ENCODE measurements around the gene GNG12.

GNG12 gene

DNA sequence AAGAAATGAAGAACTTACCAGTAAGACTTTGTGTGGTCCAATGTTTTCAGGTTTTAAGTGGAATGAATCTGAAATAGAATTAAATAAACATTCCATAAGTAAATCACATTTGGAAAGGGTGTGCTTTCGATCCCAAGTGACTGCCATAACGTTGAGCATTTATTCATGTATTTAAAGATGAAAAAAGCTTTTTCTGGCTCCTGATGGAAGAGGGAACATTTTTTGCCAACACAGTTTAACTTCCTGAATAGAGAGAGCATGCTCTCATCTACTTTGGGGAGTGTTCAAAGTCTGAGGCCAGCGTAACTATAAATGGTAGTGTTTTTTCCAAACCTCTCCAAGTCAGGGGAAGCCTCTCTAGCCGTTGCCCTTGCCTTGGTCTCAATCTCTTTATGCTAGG lies 55.8 kb downstream of the GNG12 start:
- no peak for DNase-seq

DNA sequence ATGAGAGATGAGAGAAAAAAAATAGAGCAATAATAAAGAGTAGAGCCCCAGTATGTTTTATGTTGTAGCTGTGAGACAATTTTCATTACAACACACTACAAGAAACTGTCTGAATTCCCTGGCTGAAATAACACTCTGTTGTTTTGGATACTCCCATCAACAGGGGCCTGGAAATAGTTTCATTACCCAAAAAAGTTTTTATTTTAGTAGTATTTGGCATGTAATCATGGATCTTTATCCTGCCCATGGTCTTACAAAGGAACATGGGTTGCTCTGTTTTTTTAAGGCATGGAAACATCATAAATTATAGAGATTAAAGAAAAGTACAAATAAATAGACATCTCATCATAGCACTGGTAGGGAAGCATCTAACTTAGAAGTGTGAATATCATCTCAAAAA lies 56.3 kb downstream of the GNG12 start:
- no peak for DNase-seq

DNA sequence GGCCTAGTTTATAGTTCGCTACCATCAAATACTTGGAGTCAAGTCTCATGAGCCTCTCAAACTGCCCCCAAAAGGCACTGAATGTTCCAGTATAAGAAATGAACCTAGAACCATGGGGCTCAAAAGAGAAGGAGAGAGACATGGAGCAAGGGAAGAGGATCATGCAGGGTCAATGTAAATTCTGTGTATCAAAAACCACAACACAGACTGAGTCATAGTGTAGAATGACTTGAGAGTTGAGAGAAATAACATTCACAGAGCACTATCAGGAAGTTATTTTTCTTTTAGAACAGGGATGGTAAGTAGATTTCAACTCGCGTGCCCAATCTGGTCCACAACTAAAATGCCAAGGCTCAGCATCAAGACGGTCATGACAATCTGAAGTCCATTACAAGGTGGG lies 59.8 kb downstream of the GNG12 start:
- no peak for DNase-seq

DNA sequence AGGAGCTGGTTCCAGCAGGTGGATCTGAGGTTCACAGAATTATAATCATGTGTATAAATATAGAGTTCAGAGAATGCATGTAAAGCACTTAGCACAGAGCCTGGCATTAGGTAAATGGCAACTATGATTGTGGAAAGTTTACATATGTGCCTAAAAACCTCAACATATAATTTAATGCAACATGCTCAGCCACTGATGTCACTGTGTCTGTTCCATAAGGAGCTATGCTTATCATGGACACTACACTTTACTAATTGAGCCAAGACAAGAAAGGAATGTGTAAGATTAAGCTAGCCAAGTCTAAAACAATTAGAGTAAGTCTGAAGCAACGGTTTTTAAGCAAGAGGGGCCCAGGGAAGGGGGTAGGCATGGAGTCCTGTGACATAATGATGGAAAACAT lies 61.5 kb downstream of the GNG12 start:
- DNase-seq: no peak

DNA sequence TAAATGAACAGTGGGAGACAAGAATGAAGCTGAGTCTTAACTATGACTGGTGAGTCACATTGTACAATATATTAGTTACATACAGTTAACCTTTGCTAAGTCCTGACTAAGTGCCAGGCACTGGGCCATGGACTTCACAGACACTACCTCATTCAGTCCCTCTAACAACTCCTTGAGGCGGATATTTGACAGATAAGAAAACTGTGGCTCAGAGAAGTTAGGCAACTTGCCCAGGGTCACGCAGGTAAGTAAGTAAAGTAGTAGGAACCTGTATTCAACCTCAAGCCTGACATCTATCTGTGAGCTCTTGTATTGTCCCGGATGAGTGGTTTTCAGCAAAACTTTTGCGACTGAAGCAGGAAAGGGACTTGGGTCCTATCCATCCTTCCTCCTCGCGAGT lies 62.1 kb downstream of the GNG12 start:
- no peak for DNase-seq

DNA sequence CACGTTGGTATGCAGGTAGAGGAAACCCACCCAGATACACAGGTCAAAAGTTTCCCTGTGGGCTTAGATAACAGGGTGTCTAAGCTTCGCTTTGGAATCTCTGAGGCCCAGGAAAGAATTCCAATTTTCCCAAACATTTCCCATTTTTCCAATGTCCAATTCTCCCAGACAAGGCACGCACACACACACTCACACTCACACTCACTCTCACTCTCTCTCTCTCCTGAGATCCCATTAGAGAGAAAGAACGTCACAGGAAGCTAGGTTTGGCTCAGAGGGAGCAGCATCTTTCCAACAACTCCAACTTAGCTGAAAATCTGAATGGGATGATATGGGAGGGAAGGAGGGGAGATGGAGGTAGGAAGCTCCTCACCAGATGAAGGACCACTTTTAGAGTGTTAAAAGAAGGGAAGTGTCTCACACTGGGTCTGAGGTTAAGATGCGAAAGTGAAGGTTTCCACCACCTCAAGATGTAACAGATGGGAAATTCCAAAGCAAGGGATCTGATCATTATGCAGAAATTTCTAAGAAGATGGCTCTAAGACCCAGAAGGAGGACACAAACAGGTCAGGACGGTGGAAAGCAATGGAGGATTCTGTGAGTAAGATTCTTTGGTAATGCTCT lies 63.5 kb downstream of the GNG12 start:
- no peak for DNase-seq

DNA sequence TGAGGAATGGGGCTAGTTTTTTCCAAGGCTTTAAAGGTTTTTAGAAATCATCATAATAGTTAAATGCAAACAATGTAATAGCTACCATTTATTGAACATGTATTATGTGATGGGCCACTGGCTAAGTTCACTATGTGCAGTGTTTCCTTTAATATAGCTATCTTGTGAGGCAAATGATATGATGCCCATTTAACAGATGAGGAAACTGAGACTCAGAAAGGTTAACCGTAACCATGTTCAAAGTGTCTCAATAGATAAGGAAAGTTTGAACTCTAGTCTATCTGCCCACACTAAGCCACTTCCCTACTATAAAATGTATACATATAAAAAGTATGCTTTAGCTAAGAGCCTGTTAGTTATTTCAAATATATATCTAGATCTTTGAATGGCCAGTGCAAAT lies 64.8 kb downstream of the GNG12 start:
- no peak for DNase-seq

DNA sequence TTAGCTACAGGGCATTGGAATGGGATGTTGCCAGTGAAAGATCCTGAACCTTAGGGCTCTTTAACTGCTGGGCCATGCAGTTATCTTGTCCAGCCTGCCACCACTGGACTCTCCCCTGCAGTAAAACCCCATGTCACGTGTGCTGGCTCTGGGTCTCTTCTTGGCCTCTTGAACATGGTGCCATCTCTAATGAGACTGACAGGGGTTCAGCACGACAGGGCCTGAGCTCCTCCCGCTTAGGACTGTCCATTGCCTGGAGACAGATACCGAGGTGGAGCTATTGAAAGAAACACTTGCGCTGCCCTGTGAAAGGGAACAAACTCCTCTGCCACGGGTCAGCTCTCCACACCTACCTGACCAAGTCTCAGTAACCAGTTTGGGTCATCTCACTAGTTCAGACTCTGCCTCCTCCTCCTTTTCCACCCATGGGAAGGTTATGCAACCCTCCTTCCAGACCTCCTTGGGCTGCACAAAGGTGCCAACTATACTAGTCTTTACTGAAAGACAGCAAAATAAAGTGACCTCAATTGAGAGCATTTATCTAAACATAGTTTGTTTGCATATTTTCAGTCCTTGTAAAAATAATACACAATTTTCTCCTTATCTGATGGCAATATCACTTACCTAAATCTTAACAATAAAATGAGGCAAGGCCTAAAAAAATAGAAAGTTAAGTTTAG lies 66.0 kb downstream of the GNG12 start:
- DNase-seq: no peak

DNA sequence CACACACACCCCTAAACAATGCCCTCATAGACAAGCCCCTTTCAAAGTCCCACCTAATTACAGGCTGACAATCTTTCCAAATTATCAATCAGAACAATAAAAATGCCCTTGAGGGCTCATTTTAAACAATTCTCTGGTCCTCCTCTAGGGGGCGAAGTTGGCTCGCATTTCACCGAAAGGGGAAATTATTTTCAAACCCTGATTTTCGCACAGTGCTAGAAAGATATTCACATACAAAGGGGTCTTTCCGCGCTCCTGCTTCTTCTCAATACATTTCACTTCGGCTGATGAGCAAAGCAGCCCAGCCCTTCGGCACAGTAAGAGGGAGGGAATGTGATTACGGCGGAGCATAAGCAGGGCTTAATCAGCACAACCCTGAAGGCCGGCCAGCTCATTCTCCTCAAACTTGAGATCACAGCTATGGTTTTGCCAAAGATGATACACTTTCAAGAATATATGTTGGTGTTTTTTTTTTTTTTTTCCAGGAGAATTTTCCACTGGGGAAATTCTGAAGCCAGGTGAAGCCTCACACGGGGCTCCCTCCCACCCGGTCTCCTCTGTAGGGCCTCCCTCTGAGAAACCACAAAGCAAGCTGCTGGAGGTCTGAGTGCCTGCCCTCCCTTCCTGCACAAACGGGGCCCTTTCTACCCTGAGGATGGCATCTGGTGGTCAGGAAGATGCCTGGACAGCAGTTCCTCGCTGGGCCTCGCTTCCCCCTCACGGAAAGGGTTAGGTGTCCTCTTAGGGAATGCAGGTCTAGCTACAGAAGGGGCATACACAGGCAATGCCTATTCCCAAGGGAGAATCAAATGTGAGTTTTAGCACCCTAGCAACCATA lies 66.9 kb downstream of the GNG12 start:
- no peak for DNase-seq

DNA sequence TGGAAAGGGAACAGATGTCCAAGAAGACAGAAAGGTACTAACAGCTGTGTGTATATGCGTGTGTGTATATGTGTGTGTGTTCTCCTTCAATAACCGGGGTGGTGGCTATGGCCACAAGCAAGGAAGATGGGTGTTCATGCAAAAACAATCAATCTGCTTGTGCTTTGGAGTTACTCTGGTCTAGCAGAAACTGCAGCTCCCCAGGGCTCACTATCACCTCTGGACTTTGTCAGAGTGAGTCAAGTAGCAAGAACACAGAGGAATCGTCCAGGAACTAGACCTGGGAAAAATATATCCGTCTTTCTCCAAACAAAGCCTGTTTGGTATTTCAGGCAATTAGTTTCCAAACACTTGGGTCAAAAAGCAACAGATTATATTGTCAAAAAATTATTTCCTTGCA lies 68.6 kb downstream of the GNG12 start:
- DNase-seq: no peak

DNA sequence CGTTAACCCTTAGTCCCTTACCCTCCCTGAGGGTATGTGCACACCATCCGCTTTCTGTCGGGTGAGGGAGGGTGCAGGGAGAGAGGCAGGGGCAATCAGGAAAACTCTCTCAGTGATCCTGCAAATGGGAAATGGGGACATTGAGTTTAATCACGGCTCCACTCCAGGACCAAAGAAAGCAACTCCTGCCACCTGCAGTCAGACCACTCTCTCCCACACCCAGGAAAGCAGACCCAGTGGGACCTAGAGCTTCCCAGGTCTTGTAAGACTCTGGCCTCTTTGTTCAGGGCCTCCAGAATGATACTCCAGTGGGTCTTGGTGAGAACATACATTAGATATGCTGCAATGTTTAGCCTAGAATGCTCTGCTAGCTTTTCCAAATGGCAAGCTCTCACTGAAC lies 71.5 kb downstream of the GNG12 start:
- DNase-seq: no peak

DNA sequence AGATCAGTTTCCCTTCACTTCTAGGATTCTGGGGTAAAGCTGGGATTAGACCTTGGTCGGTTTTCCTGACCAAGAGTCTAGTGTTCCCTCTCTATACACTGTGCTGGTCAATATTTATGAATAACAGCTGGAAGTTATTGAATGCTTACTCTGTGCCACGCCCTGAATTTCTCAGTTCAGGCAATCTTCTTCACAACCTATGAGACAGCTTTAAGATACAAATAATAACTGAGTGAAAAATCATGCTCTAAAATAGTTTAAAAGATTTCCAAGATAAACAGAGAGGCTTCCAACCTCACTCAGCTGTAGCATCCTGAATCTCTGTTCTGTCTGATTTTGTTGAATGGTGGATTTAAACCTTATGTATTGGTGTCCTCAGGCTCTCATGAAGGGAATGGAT lies 72.2 kb downstream of the GNG12 start:
- no peak for DNase-seq

DNA sequence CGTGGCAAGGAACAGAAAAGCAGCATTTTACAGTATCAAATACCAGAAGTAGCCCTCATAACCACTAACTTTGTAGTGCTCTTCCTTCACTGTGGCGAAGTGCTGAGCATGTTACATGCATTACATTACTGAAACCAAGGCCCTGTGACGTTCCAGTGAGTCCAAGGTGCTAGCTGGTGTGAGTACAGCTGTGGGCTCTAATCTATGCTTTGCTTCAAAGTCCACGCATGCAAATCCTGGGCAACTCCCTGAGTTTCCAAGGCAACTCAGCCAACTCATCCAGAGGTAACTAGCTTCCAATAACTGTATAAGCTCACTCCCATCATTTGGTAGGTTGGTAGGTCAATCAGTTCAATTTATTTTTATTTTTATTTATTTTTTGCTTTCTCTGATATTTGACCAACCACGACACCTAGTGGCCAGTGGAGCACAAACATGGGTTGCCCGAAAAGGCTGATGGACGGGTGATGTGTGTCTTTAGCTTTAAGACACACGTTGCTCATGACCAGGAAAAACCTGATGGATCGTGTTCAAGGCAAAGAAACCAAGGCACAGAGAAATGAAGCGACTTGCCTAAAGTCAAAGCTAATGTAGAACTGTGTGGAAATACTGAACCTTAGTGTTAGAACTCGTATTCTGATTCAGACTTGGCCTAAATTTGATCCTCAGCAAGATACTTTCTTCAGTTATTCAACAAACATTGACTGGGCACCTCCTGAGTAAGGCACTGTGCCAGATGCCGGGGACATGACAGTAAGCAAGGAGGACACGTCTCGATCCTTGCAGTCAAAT lies 73.0 kb downstream of the GNG12 start:
- DNase-seq: peak; percentile 16

DNA sequence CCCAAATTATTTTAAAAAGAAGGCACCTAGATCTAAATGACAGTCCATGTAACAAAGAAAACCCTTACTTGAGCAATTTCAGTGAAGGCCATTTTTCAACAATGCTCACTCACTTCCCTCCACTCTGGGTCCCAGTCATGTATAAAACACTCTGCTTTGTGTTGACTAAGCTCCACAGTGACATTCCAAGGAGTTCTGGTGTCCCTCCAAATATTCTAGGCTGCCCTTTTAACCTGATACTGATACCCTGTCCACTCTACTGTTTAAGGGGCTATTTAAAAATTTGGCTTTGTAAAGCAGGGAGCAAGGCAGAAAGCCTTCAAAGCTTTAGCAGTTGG lies 73.6 kb downstream of the GNG12 start:
- DNase-seq: no peak

DNA sequence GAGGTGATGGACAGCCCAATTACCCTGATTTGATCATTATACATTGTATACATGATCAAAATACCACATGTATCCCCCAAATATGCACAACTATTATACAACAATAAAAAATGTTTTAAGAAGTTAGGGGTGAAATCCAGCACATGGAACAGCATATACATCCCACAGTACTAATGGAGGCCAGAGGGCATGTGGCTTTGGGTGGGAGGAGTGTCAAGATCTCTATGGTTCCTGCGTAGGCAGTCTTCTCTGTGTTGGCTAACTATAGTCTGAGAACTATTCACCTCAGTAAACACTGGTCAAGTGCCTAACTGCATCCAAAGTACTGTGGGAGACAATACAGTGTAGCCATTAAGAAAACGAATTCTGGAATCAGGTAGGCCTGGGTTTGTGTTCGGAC lies 74.2 kb downstream of the GNG12 start:
- no peak for DNase-seq

DNA sequence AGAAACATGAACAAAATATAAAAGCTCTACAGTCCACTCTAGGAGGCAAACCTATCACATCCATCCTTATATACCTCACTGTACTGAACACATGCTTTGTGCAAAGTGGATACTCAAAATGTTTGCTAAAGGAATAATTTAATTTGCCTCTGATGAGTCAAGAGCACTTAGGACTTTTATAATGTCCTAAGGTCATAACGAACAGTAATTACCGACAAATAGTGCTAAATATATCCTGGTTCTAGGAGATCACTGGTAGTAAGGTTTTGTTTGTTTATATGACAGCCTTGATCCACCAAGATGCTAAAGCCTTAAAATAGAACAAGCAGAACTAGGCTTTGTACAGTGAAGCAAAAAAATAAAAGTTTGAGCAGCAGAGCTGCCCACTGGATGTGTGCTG lies 77.6 kb downstream of the GNG12 start:
- peak; percentile 35 for DNase-seq

DNA sequence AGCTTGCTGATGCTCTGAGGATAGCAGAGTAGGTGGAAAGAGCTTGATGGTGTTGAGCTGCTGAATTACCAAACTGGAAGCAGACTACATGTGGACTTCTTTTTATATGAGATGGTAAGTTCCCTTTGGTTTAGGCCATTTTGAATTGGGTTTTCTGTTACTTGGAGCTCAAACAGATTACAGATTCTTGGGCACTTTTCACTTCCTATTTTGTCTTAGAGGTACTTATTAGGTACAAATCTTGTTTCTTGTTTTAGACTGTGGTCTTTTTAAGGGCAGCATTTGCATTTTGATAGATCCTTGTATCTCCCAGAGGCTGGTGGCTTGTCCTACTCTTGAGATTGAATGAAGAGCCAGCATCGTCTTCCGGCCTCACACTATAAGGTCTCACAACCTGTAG lies 78.1 kb downstream of the GNG12 start:
- DNase-seq: no peak

DNA sequence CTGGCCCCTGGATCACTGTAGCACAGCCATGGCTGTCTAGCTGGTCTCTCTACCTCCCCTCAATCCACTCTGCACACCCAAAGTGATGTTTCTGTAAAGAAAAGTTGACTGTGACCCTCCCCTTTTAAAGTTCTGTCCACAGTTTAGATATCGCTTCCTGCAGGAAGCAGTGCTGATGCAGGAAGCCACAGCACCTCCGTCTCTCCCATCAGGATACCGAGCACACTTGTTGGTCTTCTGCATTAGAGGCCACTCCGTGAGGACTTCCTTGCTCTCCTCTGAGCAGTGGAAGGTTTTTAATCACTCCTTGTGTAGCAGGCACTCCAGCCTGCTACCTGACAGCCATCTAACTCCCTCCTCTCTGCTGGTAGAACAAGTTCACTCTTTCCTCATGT lies 78.7 kb downstream of the GNG12 start:
- no peak for DNase-seq

DNA sequence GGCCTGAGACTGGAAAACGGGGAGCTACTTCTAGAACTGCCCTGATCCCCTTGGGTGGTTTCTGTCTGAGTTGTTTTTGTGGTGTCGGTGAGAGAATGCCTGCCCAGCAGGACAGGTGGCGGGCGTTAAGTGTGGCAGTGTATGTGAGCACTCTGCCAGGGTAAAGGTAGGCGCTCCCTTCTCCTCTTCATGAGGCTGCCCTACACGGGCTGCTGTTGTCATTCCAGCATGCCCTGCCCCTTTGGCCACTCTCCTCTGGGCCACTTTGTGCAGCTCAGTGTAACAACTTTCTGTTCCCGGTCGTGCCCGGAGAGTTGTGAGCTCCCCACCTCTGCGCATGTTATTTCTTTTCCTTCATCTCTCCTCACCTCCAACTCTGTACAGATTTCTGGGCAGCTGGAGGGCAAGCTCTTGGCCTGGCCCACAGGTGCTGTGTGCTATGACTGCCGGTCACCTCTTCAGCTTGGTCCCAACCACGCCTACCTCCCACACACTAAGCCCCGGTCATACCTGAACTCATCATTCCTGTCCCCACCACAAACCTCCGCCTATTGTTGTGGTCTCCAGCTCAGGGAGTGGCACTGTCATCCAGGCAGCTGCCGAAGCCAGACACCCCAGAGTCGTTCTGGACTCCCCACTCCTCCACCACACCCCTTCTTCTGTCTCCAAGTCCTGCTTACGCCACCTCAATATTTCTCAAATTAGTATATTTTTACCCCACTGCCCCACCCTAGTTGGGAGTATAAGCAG lies 79.3 kb downstream of the GNG12 start:
- DNase-seq: no peak

DNA sequence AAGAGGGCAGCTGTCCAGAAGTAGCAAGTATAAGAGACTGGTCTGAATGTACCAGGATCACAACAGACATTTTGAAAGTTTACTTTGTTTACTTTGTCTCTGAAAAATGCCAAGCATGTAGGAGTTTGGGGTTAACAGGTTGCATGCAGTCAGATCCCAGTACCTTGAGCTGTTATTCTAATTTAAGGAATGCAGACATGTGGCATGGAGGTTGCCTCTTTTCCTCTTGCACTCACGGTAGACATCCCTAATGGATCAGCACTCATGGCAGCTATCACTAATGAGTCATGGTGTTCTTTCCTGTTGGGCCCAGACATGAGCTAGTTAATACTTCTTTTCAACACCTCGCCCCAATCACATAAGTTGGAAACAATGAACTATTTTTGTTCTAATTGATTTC lies 81.0 kb downstream of the GNG12 start:
- DNase-seq: no peak

DNA sequence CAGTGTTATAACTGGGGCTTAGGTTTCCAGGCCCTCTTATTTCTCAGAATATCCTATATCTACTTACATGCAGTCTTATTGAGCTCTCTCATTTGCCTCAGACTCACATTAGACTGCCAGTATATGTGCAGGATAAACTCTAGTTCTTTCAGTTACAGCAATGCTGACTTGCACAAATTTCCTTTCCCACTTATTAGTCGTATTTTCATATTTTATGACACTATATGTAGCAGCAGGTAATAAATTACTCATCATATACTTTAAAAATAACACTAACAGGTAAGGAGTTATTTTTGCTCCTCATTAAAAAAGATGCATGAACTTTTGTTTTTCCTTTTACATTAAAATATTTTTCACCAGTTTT lies 82.6 kb downstream of the GNG12 start:
- DNase-seq: no peak

DNA sequence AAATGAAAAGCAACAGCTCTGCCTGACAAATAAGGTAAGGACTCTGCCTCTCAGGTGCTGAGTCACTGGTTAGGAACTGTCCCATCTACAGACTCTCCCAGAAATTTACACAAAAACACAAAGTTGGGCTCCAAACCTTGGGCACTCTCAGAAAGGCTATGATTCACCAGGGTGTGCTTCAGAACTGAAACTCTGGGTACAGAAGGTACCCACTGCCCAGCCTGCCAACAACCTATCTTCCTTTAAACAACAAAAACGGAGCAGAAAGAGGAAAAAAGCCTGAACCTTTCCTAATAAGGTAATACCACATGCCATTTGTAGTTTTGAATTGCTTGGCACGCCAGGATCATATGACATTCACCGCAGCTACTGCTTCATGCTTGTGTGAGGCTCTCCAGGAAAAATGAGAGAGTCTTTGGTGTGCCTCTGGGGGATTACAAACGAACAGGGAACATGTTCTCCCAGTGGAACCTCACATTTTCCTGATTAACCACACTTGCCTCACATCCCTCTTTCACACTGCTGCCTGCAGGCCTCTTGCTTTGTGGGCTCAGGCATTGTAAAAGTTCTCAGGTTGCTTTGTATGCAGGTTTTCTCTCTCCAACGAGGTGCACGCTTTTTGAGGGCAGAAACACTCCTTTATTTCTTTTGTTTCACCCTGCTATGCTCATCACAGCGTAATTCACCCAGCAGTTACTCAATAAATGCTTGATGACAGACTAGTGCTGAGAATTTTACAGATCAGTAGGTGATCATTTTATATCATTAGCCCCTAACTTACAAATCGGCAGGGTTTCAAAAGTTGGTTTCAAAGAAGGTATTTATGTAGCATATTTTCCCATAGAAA lies 83.2 kb downstream of the GNG12 start:
- DNase-seq: no peak

Measured in NCI-H1092 (cell line).